NB4 (cell line): ENCODE data around the gene TRABD2B.

Experiments
- DNase-seq: peaks from one replicate; pipeline ENCODE4 v3.0.0; 2010; ENCODE audit warnings: low read depth
- H3K4me3 ChIP-seq: one replicate; pipeline ENCODE4 v1.5.1; 2011; ENCODE audit warnings: mild to moderate bottlenecking, low read depth, low read length, moderate library complexity
- MYC ChIP-seq: IDR thresholded peaks from 2 replicates; pipeline ENCODE4 v1.6.1; 2011; ENCODE audit warnings: low read depth, low read length
- POLR2A ChIP-seq: IDR thresholded peaks from 2 replicates; pipeline ENCODE4 v1.6.1; 2011; ENCODE audit warnings: mild to moderate bottlenecking; ENCODE audit not compliant: insufficient read length; ENCODE audit errors: extremely low read depth
- TF ChIP-seq, protein P1 (sequence below): IDR thresholded peaks from one replicate; pipeline ENCODE4 v1.5.1; 2012; ENCODE audit warnings: low read depth, low read length
- TF ChIP-seq, protein P2 (sequence below): IDR thresholded peaks from 2 replicates; pipeline ENCODE4 v1.6.1; 2011; ENCODE audit warnings: low read depth, low read length

Gene TRABD2B

DNA sequence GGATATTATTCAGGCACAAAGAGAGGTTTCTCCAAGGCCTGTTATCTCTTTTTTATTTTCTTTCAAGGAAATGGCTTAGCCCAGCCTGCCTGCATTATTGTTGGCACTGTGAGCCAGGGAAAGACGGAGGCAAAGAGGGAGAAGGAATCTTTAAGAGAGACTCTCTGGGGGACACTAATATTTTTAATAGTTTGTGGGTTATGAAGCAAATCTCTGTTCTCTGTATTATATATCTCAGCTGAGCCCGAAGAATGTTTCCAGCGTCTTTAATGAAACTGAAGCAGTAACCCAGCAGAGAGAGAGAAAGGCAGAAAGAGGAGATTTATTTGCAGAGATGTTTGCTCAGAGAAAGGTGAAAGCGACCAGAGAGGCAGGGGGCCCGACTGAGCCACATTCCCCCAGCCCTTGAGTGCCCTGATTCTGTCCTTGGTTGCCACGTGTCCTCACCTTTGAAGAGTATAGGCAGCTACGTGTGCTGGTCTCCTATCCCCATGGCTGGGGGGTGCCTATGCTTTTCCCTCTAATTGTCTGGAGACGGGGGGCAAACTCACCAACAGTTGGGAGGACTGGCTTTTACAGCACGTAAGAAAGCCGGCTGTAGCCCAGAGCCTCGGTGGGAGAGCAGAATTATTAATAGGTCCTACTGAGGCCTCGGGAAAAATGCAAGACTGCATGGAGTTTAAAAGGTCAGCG, 166.4 kb downstream of the TRABD2B start:
- no peak for DNase-seq
- H3K4me3 ChIP-seq = no peak overlapping the region

DNA sequence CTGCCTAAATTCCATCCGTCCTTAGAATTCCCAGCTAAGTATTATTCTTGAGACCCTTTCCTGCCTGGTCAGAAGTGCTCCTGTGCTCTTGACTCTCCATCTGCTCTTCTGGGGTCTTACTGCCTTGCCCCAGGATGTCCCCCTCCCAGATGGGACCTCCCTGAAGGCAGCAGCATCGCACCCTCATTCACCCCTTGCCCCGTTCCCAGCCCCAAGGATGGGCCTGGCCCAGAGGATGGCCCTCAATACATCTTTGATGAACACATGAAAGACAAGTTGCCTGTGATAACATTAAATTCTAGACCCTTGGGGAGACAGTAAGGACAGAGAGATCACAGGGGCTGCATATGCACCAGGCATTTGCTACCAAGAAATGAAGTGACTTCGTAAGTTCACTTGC, 167.2 kb downstream of the TRABD2B start:
- no peak for DNase-seq
- TF ChIP-seq, protein P1, sequence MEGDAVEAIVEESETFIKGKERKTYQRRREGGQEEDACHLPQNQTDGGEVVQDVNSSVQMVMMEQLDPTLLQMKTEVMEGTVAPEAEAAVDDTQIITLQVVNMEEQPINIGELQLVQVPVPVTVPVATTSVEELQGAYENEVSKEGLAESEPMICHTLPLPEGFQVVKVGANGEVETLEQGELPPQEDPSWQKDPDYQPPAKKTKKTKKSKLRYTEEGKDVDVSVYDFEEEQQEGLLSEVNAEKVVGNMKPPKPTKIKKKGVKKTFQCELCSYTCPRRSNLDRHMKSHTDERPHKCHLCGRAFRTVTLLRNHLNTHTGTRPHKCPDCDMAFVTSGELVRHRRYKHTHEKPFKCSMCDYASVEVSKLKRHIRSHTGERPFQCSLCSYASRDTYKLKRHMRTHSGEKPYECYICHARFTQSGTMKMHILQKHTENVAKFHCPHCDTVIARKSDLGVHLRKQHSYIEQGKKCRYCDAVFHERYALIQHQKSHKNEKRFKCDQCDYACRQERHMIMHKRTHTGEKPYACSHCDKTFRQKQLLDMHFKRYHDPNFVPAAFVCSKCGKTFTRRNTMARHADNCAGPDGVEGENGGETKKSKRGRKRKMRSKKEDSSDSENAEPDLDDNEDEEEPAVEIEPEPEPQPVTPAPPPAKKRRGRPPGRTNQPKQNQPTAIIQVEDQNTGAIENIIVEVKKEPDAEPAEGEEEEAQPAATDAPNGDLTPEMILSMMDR = no peak
- no peak for TF ChIP-seq MYC
- TF ChIP-seq, protein P2, sequence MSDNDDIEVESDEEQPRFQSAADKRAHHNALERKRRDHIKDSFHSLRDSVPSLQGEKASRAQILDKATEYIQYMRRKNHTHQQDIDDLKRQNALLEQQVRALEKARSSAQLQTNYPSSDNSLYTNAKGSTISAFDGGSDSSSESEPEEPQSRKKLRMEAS = no peak
- no peak for TF ChIP-seq POLR2A
- no peak overlapping the region for H3K4me3 ChIP-seq

More for the DNA sequence above, 166.4 kb downstream of the TRABD2B start:
- TF ChIP-seq POLR2A = no peak
- TF ChIP-seq, protein P1 = no peak
- no peak for TF ChIP-seq MYC
- TF ChIP-seq, protein P2 = no peak

DNA sequence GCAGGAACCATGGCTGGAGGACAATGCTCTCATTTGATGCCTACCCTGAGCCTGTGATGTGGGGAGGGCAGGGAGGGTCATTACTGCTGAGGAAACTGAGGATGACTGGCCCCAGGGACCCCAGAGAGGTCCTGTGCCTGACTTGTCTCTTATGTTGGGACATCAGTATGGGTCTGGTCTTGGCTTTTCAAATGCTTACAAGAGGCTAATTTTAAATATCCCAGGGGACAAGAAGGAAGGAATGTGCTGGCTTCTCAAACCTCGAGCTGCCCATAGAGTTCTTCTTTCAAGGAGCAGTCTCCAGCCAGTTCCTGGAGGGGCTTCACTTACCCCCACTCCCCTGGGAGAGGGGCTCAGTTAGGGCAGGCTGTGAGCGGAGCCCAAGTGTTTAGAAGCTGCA, 168.2 kb downstream of the TRABD2B start:
- TF ChIP-seq, protein P1 = no peak
- TF ChIP-seq, protein P2 = no peak
- TF ChIP-seq POLR2A = no peak
- TF ChIP-seq MYC = no peak

DNA sequence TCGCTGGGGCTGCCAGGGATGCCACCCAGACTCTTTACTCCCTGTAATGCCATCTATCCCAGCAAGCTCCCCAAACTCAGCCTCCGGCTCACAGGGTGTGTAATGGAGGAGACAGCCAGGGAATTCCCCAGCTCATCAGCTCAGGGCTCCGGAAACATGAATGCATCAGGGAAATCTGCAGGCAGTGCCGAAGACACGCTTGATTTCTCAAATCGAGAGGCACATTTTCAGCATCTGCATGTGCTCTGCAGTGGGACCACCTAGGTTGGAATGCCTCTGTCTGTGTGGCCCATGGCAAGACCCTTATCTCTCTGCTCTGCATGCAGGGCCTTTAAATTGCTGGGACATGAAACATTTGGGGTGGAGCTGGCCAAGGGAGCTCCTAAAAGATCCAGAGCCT, 170.1 kb downstream of the TRABD2B start:
- H3K4me3 ChIP-seq = no peak overlapping the region
- no peak for DNase-seq
- TF ChIP-seq MYC = no peak
- TF ChIP-seq, protein P2 = no peak
- no peak for TF ChIP-seq POLR2A

More for the DNA sequence above, 168.2 kb downstream of the TRABD2B start:
- no peak for DNase-seq
- no peak overlapping the region for H3K4me3 ChIP-seq

DNA sequence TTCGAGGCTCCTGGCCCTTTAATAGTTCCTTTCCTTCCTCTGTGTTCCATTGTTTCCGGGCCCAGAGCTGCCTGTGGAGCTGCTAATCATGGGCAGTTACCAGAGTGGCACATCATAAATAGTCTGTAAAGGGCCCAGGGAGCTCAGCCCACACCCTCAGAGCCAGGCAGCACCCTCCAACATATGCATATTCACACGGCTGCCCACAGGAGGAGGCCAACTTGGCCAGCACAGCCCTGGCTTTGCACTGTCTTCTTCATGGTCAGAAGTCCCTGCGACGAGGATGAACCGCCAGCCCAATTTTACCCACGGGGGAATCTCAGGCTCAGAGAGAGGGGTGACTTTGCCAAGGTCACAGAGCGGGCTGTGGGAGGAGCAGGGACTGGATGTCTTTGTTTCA, 172.5 kb downstream of the TRABD2B start:
- DNase-seq = no peak
- TF ChIP-seq POLR2A (no peak), MYC (no peak)
- TF ChIP-seq, protein P1 = no peak
- H3K4me3 ChIP-seq = no peak overlapping the region

DNA sequence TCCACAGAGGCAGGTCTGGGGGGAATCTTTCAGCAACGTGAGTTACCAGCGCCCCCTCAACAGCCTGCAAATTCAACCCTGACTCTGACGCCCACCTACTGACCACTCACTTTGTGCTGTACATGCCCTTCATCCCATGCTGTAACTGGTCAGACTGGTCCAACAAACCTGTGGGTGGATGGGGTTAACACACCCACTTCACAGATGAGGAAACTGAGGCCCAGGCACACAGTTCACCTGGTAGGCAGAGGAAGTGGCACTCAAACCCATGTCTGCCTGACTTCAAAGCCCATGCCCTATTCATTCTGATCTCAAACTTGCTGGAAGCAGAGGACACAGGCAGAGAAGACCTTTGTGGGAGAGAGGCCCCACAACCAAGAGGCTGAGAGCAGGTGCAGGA, 172.9 kb downstream of the TRABD2B start:
- TF ChIP-seq, protein P1 = no peak
- TF ChIP-seq POLR2A (no peak), MYC (no peak)
- TF ChIP-seq, protein P2 = no peak
- H3K4me3 ChIP-seq = no peak overlapping the region
- no peak for DNase-seq
